A172 (cell line): ENCODE data around the gene CYP46A1. TPM values are rescaled to one million over a fixed set of nuclear protein-coding genes. Genes with fewer than 3 reads are reported as not detected.

Experiments
- total RNA-seq: library from RNA; depleted of rRNA; stranded (reverse); fragments of >200 nt; shearing (Covaris generic); gene quantifications from 2 replicates; pipeline ENCODE4 v1.2.3, GENCODE V29; 2014; rRNA removed

The CYP46A1 gene
- total RNA-seq, 1 experiment from 2014 or later, result 0.96 TPM

Other genes starting within 250 kb of the CYP46A1 start
- gene SETD3, start 203.4 kb upstream of the CYP46A1 start, total RNA-seq, result 35.2 and 39.0 TPM in 2 replicates
- gene CCNK, start 202.9 kb upstream of the CYP46A1 start, total RNA-seq, result 5.0 and 7.5 TPM in 2 replicates
- 49.6 and 84.9 TPM in 2 replicates for gene CCDC85C, start 80.1 kb upstream of the CYP46A1 start, total RNA-seq
- not detected in 2 replicates for gene HHIPL1, start 39.2 kb upstream of the CYP46A1 start, total RNA-seq
- gene EML1, start 109.1 kb downstream of the CYP46A1 start, total RNA-seq, result 6.9 and 12.7 TPM in 2 replicates